Mesodermal cell (in vitro differentiated cells): ENCODE results near the gene PARD3B.
A peak's percentile ranks its signal among the peaks of the same experiment; 100 is the strongest.

Experiments used
- H3K27ac ChIP-seq: 2 replicates; pipeline ENCODE4 v1.7.0; 2013; ENCODE audit warnings: mild to moderate bottlenecking, low read depth, low read length, moderate library complexity; ENCODE audit not compliant: severe bottlenecking
- H3K36me3 ChIP-seq: 2 replicates; pipeline ENCODE4 v1.7.1; 2013; ENCODE audit warnings: mild to moderate bottlenecking, low read length, moderate library complexity; ENCODE audit not compliant: control insufficient read depth, insufficient read depth
- H3K4me1 ChIP-seq: one replicate; pipeline ENCODE4 v1.7.1; 2013; ENCODE audit warnings: mild to moderate bottlenecking, low read length; ENCODE audit not compliant: insufficient read depth, control insufficient read depth, poor library complexity, severe bottlenecking
- H3K4me3 ChIP-seq: 2 replicates; pipeline ENCODE4 v1.7.0; 2013; ENCODE audit warnings: low read length, control low read depth, mild to moderate bottlenecking; ENCODE audit not compliant: insufficient read depth, poor library complexity, severe bottlenecking; ENCODE audit errors: extremely low read depth
- H3K9me3 ChIP-seq: 2 replicates; pipeline ENCODE4 v1.7.1; 2013; ENCODE audit warnings: mild to moderate bottlenecking, low read length, moderate library complexity; ENCODE audit not compliant: control insufficient read depth
- WGBS, 2 experiments: methylation state at CpG; one replicate each; pipeline ENCODE4 v1.1.5; 2013; ENCODE audit warnings: missing lambda C conversion rate in 2 of 2; ENCODE audit not compliant: insufficient coverage in 2 of 2; 5-methylcytosine and 5-hydroxymethylcytosine counted together

PARD3B gene

DNA sequence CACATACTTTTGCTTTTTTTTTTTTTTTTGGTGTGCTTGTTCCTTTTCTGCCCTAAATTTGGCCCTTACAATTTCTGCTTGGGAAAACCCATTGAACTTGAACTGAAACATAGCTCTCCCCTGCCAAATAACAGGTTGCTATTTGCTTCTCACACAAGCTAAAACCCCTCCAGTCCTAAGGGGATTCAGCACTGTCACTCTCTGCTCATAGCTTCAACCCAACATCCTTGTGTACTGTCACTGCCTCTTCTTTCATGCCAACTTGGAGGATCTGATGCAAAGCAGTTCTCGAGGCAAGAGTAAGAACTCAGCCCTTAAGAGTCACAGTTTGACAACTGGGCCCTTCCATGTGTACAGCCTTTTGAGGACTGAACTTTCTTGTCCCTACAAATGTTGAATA is 1106.4 kb downstream of the PARD3B start:
- Histone ChIP-seq H3K27ac (no peak overlapping the region), H3K4me1 (peaks cover 40% of the 10 kb centered on the region), H3K4me3 (no peak overlapping the region), H3K9me3 (no peaks in the 10 kb centered on the region), H3K36me3 (no peaks in the 10 kb centered on the region)
- no CpG with 5 or more reads among the region's 1 CpG for WGBS, 2 experiments

- Histone ChIP-seq H3K36me3 (no peaks in the 10 kb centered on the region), H3K27ac (peak overlapping the region; percentile 78), H3K4me3 (no peak overlapping the region), H3K9me3 (no peaks in the 10 kb centered on the region), H3K4me1 (peaks cover 34% of the 10 kb centered on the region)
- WGBS, 2 experiments = 91 to 93% methylated on average over 7 of the region's 10 CpGs
Observed at GRCh38 chr2:205654878-205655605, 1109.8 kb downstream of the PARD3B start.

DNA sequence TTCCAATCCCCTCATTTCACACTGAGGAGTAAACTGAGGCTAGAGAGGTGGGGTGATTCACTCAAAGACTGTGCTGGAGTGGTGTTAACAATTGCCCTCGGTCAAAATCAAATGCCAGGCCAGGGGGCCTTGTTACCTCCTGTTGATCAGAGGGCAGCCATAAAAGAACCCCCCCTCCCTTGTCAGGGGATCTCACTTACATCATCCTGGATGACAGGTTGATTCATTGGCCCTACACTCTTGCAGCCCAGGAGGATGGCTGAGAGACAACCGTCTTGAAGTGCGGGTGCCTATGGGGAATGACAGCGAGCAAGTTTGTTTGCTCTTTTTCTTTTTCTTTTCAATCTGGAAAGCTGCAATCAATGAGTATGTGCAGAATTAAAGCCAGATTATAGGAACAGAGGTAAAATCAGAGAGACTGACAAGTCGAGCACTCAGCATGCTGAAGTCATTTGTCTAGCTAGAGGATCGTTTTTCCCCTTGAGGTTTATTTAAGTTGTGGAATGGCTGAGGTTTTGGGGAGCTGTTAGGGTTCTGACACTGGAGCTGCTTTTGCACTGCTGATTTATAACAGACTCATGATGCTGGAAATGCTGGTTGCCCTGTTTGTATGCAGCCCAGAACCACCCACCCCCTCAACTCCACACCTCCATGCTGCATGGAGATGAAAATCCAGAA is 1110.6 kb downstream of the PARD3B start:
- H3K9me3 ChIP-seq = no peaks in the 10 kb centered on the region
- H3K4me1 ChIP-seq = peaks cover 34% of the 10 kb centered on the region
- H3K27ac ChIP-seq = peak overlapping the region; percentile 78
- H3K4me3 ChIP-seq = no peak overlapping the region
- no peaks in the 10 kb centered on the region for H3K36me3 ChIP-seq
- WGBS, 2 experiments = 78 to 90% methylated on average over 5 to 6 of the region's 6 CpGs

DNA sequence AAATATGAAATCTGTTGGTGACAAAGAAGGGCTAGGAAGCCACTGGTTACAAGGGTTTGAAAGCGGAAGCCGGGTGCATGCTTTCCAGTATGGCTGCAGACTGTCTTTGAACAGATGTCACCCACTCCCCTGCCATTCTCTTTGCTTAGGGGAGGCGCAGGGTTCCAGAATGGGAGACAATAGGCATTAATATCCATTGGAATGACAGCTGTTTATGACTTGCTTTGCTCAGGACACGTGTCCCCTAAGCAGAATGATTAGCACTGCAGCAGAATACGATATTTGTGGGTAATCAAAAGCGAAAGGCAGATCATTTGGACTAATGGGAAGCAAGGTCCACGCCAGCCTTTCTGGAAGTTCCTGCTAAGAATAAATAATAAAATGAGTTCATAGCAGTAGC is 1111.2 kb downstream of the PARD3B start:
- no peak overlapping the region for H3K4me3 ChIP-seq
- H3K4me1 ChIP-seq = peaks cover 34% of the 10 kb centered on the region
- H3K27ac ChIP-seq = no peak overlapping the region
- 82 to 93% methylated on average over 6 of the region's 7 CpGs for WGBS, 2 experiments
- H3K36me3 ChIP-seq = no peaks in the 10 kb centered on the region
- no peaks in the 10 kb centered on the region for H3K9me3 ChIP-seq

DNA sequence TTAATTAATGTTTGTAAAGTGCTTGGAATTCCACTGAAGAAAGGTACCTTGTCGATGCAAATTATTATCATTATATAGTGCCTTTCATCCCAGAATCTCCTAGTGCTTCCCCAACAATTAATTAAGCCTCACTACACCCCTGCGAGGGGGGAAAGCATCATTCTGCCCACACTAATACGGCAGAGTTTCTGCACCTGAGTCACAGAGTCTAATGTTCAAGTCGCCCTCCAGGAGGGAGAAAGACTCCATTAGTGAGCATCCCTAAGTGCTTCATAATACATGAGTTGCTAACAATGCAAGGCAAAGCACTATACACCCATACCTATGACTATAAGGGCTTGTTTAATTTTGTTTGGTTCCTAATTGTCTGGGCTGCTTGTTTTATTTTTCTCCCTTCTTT is 1111.7 kb downstream of the PARD3B start:
- WGBS, 2 experiments = 84 to 100% methylated on average over 1 to 3 of the region's 4 CpGs
- Histone ChIP-seq H3K4me1 (peaks cover 32% of the 10 kb centered on the region), H3K9me3 (no peaks in the 10 kb centered on the region)

GRCh38 chr2:205657579-205657978 is 1112.3 kb downstream of the PARD3B start:
- no peak overlapping the region for H3K27ac ChIP-seq
- no peak overlapping the region for H3K4me3 ChIP-seq
- WGBS, 2 experiments = 92% methylated on average over 2 of the region's 3 CpGs
- H3K36me3 ChIP-seq = no peaks in the 10 kb centered on the region
- H3K9me3 ChIP-seq = no peaks in the 10 kb centered on the region
- H3K4me1 ChIP-seq = peaks cover 32% of the 10 kb centered on the region

More for the DNA sequence above, 1111.7 kb downstream of the PARD3B start:
- Histone ChIP-seq H3K27ac (no peak overlapping the region), H3K4me3 (no peak overlapping the region), H3K36me3 (no peaks in the 10 kb centered on the region)

DNA sequence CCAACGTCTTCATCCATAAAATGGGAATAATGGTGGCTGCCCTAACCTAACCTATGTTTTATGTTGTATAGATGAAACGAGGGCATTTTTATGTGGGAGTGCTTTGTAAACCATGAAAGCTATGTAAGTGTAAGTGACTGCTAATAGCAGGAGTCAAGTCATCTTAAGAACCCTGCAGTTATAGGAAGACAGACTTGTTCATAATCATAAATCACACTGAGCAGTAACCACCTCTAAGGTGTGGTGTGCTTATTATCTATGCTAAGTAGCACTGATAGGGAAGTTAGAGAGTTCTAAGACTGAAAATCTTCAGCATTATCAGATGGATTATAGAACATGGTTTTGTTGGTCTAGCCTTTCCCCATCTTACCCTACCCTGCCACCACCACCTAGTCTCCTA is 1112.8 kb downstream of the PARD3B start:
- no peak overlapping the region for H3K4me3 ChIP-seq
- peaks cover 32% of the 10 kb centered on the region for H3K4me1 ChIP-seq
- H3K9me3 ChIP-seq = no peaks in the 10 kb centered on the region
- no peaks in the 10 kb centered on the region for H3K36me3 ChIP-seq
- WGBS, 2 experiments = 100% methylated on average over 1 of the region's 2 CpGs; no CpG with 5 or more reads in 1 of the 2 experiments
- H3K27ac ChIP-seq = no peak overlapping the region

- WGBS, 2 experiments = 100% methylated on average over 1 of the region's 2 CpGs
- peaks cover 32% of the 10 kb centered on the region for H3K4me1 ChIP-seq
- H3K9me3 ChIP-seq = no peaks in the 10 kb centered on the region
- no peaks in the 10 kb centered on the region for H3K36me3 ChIP-seq
- no peak overlapping the region for H3K4me3 ChIP-seq
- no peak overlapping the region for H3K27ac ChIP-seq
Observed at GRCh38 chr2:205658572-205658971, 1113.3 kb downstream of the PARD3B start.

DNA sequence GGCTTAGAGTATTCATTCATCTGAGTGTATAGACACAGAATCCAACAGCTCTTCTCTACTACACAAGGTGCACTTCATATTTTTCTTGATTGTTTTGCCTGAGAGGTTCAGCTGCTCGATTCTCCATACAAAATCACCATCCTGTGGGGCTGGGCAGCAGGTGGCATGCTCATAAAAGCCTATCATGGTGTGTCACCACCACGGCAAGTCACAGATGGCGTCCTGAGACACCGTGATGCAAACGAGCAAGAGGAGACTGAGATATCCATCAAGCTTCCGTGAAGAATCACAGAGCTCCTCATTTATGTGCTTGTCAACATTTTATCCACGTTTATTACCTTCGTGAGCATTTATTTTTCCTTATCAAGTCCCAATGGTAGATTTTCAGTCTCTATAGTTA is 1114.6 kb downstream of the PARD3B start:
- 93 to 97% methylated on average over 5 to 7 of the region's 8 CpGs for WGBS, 2 experiments
- peak overlapping the region; percentile 79 for H3K27ac ChIP-seq
- H3K36me3 ChIP-seq = no peaks in the 10 kb centered on the region
- H3K4me3 ChIP-seq = no peak overlapping the region
- peaks cover 29% of the 10 kb centered on the region for H3K4me1 ChIP-seq
- no peaks in the 10 kb centered on the region for H3K9me3 ChIP-seq

DNA sequence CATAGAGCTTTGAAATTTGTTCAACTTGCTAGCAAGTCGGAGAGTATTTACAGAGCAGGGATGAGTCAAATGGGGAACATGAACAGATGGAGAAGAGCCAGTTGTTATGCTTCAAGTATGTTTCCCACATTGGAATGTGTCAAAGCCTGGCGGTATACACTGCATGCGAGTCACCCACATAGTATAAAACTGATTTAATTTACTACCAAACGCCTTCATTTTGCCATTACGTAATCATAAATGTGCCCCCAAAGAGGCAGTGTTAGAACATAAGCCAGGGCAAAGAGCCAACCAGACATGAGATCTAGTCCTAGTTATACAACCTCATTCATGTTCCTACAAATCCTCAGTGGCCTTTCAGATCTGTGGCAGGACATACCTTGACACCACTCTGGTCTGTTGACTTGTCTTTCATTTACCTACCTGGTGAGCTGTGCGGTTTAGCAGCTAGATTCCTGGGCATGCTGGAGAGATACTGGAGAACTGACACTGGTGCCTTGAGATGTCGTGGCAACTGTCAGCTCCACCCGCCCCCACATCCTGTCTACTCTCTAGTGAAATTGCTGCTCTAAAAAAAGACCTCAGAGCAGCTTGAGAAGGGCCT is 1115.3 kb downstream of the PARD3B start:
- WGBS, 2 experiments = 82 to 84% methylated on average over 6 to 7 of the region's 8 CpGs
- Histone ChIP-seq H3K4me3 (no peak overlapping the region), H3K27ac (peak overlapping the region; percentile 79), H3K4me1 (peaks cover 23% of the 10 kb centered on the region), H3K36me3 (no peaks in the 10 kb centered on the region), H3K9me3 (no peaks in the 10 kb centered on the region)

DNA sequence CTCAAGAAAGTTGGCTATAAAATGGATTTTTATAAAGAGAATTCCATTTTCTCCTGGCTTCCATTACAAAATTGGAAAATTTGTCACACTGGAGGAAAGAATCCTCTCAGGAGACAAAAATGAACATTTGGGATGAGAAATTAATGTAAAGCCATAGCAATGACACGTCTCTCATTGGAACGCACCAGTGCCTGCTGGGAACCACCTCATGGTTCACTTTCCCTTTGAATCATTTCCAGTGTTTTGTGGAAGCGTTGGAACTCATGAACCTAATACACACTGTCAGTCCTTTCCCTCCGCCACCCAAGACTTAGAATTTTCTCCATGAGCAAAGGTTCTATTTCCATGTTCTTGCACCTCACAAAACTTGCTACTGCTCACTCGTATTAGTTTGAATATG is 1116.0 kb downstream of the PARD3B start:
- Histone ChIP-seq H3K4me3 (no peak overlapping the region), H3K9me3 (no peaks in the 10 kb centered on the region), H3K36me3 (no peaks in the 10 kb centered on the region), H3K4me1 (peaks cover 17% of the 10 kb centered on the region), H3K27ac (peak overlapping the region; percentile 79)
- 96 to 100% methylated on average over 4 of the region's 5 CpGs for WGBS, 2 experiments
